RWPE2 (cell line): ENCODE data around the gene ADCY2.

Experiments
- ATAC-seq: fragments of 200-7000 bp; cut with Tn5 transposase; 3 replicates; pipeline ENCODE4 v1.9.1; 2021; ENCODE audit warnings: low read depth
- DNase-seq: peaks from one replicate; pipeline ENCODE4 v3.0.0-alpha.2; 2020; ENCODE audit warnings: low spot score
- H3K27ac ChIP-seq: fragments of 450-650 bp; 2 replicates; pipeline ENCODE4 v1.5.1; 2017; ENCODE audit warnings: mild to moderate bottlenecking; ENCODE audit not compliant: poor library complexity, severe bottlenecking
- H3K27me3 ChIP-seq: fragments of 250-450 bp; sonication (Bioruptor Pico); 2 replicates; pipeline ENCODE4 v1.5.1; 2021; ENCODE audit warnings: mild to moderate bottlenecking, moderate library complexity; ENCODE audit not compliant: insufficient read depth, poor library complexity, severe bottlenecking
- H3K36me3 ChIP-seq: fragments of 250-450 bp; sonication (Bioruptor Pico); 2 replicates; pipeline ENCODE4 v1.5.1; 2020; ENCODE audit warnings: low read depth, mild to moderate bottlenecking, moderate library complexity
- H3K4me1 ChIP-seq: fragments of 250-450 bp; sonication (Bioruptor Pico); 2 replicates; pipeline ENCODE4 v1.5.1; 2021; ENCODE audit warnings: mild to moderate bottlenecking, moderate library complexity; ENCODE audit not compliant: insufficient read depth, poor library complexity, severe bottlenecking
- H3K4me3 ChIP-seq: fragments of 250-450 bp; sonication (Bioruptor Pico); 2 replicates; pipeline ENCODE4 v1.5.1; 2021; ENCODE audit warnings: mild to moderate bottlenecking, moderate library complexity; ENCODE audit not compliant: severe bottlenecking
- H3K9me3 ChIP-seq: fragments of 250-450 bp; sonication (Bioruptor Pico); 2 replicates; pipeline ENCODE4 v1.5.1; 2021; ENCODE audit warnings: mild to moderate bottlenecking, moderate library complexity; ENCODE audit not compliant: severe bottlenecking
- TF ChIP-seq, protein P1 (sequence below): fragments of 450-650 bp; IDR thresholded peaks from one replicate; pipeline ENCODE4 v1.5.1; 2017; ENCODE audit warnings: mild to moderate bottlenecking, moderate library complexity; ENCODE audit not compliant: poor library complexity, severe bottlenecking

The ADCY2 gene

GRCh38 chr5:7363067-7363677 is 32.8 kb upstream of the ADCY2 start:
- H3K4me3 ChIP-seq, result no peak overlapping the region
- H3K9me3 ChIP-seq, result peaks cover 7% of the 10 kb centered on the region
- DNase-seq, result no peak
- H3K27ac ChIP-seq, result no peak overlapping the region
- TF ChIP-seq, protein P1, sequence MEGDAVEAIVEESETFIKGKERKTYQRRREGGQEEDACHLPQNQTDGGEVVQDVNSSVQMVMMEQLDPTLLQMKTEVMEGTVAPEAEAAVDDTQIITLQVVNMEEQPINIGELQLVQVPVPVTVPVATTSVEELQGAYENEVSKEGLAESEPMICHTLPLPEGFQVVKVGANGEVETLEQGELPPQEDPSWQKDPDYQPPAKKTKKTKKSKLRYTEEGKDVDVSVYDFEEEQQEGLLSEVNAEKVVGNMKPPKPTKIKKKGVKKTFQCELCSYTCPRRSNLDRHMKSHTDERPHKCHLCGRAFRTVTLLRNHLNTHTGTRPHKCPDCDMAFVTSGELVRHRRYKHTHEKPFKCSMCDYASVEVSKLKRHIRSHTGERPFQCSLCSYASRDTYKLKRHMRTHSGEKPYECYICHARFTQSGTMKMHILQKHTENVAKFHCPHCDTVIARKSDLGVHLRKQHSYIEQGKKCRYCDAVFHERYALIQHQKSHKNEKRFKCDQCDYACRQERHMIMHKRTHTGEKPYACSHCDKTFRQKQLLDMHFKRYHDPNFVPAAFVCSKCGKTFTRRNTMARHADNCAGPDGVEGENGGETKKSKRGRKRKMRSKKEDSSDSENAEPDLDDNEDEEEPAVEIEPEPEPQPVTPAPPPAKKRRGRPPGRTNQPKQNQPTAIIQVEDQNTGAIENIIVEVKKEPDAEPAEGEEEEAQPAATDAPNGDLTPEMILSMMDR, result no peak
- H3K27me3 ChIP-seq, result no peaks in the 10 kb centered on the region
- no peaks in the 10 kb centered on the region for H3K36me3 ChIP-seq
- H3K4me1 ChIP-seq, result no peaks in the 10 kb centered on the region
- no peak for ATAC-seq

DNA sequence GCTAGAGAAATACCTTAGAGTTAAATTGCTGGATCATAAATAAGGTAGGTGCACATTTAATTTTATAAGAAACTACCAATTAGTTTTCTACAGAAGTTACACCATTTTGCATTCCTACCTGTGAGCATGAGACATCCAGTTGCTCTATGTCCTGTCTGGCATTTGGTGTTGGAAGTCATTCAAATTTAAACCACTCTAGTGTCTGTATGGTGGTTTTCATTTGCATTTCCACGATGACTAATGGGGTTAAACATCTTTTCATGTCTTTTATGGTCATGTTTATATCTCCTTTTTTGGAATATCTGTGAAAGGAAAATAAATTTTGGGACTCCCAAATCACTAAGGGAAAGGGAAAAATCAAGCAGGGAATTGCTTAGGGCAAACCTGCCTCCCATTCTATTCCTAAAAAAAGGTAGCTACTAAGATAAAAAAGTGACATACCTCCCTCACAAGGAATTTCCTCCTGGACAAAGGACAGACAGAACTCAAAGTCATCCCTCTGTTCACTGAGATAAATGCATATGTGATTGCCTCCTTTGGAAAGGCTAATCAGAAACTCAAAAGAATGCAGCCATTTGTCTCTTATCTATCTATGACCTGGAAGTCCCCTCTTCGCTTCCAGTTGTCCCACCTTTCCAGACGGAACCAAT is 31.6 kb upstream of the ADCY2 start:
- TF ChIP-seq, protein P1, result no peak
- no peak overlapping the region for H3K4me3 ChIP-seq
- DNase-seq (no peak), ATAC-seq (no peak)
- no peak overlapping the region for H3K27ac ChIP-seq
- no peaks in the 10 kb centered on the region for H3K4me1 ChIP-seq
- peaks cover 8% of the 10 kb centered on the region for H3K9me3 ChIP-seq
- no peaks in the 10 kb centered on the region for H3K36me3 ChIP-seq
- no peaks in the 10 kb centered on the region for H3K27me3 ChIP-seq

- no peak for ATAC-seq
- H3K36me3 ChIP-seq, result no peaks in the 10 kb centered on the region
- no peak overlapping the region for H3K27ac ChIP-seq
- H3K27me3 ChIP-seq, result no peaks in the 10 kb centered on the region
- H3K4me3 ChIP-seq, result no peak overlapping the region
- no peaks in the 10 kb centered on the region for H3K4me1 ChIP-seq
- TF ChIP-seq, protein P1, result no peak
- peaks cover 8% of the 10 kb centered on the region for H3K9me3 ChIP-seq
- no peak for DNase-seq
Measured at GRCh38 chr5:7367780-7368179, 28.2 kb upstream of the ADCY2 start.

GRCh38 chr5:7372399-7372798 is 23.5 kb upstream of the ADCY2 start:
- ATAC-seq (no peak), DNase-seq (no peak)
- Histone ChIP-seq H3K4me1 (no peaks in the 10 kb centered on the region), H3K27ac (no peak overlapping the region), H3K4me3 (no peak overlapping the region), H3K9me3 (peaks cover 4% of the 10 kb centered on the region), H3K27me3 (no peaks in the 10 kb centered on the region), H3K36me3 (no peaks in the 10 kb centered on the region)
- TF ChIP-seq, protein P1, result no peak

- no peak overlapping the region for H3K4me3 ChIP-seq
- TF ChIP-seq, protein P1, result no peak
Measured at GRCh38 chr5:7374186-7374585, 21.8 kb upstream of the ADCY2 start.

More at GRCh38 chr5:7374186-7374585, 21.8 kb upstream of the ADCY2 start:
- Histone ChIP-seq H3K36me3 (no peaks in the 10 kb centered on the region), H3K27me3 (no peaks in the 10 kb centered on the region), H3K27ac (no peak overlapping the region), H3K4me1 (no peaks in the 10 kb centered on the region), H3K9me3 (no peaks in the 10 kb centered on the region)
- no peak for ATAC-seq
- DNase-seq, result no peak
